Activated naive CD8-positive, alpha-beta T cell treated with anti-CD3 and anti-CD28 coated beads for 36 hours (primary cell): ENCODE results near the gene OSBPL10. TPM values are rescaled to one million over a fixed set of nuclear protein-coding genes. Genes with fewer than 3 reads are reported as not detected.
"Not testable (repeated sequence)": the region's sequence is repeated elsewhere in the genome, so short reads cannot be mapped to it uniquely, and the experiment has no call there.

Experiments used
- DNase-seq: peaks from one replicate; pipeline ENCODE4 v3.0.0; 2021
- H3K27ac Mint-ChIP-seq: one replicate; pipeline ENCODE4 v1.8.0; 2022; ENCODE audit warnings: mild to moderate bottlenecking, moderate library complexity, mixed read lengths
- H3K27me3 Mint-ChIP-seq: one replicate; pipeline ENCODE4 v1.8.0; 2022; ENCODE audit warnings: mild to moderate bottlenecking, mixed read lengths
- H3K36me3 Mint-ChIP-seq: one replicate; pipeline ENCODE4 v1.8.0; 2021; ENCODE audit warnings: mild to moderate bottlenecking, mixed read lengths
- H3K4me1 Mint-ChIP-seq: one replicate; pipeline ENCODE4 v1.8.0; 2021; ENCODE audit warnings: mixed read lengths
- H3K4me3 Mint-ChIP-seq: one replicate; pipeline ENCODE4 v1.8.0; 2022; ENCODE audit warnings: mild to moderate bottlenecking, moderate library complexity, mixed read lengths
- H3K9me3 Mint-ChIP-seq: one replicate; pipeline ENCODE4 v1.8.0; 2022; ENCODE audit warnings: mixed read lengths
- total RNA-seq, 2 experiments: library from RNA; stranded (reverse); gene quantifications; one replicate each; pipeline ENCODE4 v1.2.3, GENCODE V29; 2021

Gene OSBPL10
- total RNA-seq, 2 experiments from 2014 or later = 5.4 to 5.5 TPM

- Mint-ChIP-seq H3K36me3 (no peaks in the 10 kb centered on the region), H3K4me1 (no peaks in the 10 kb centered on the region), H3K27ac (no peak overlapping the region), H3K9me3 (no peaks in the 10 kb centered on the region), H3K4me3 (no peak overlapping the region), H3K27me3 (no peaks in the 10 kb centered on the region)
- no peak for DNase-seq
Measured at GRCh38 chr3:31802981-31803740, 177.9 kb downstream of the OSBPL10 start.

- no peak overlapping the region for H3K27ac Mint-ChIP-seq
- no peak overlapping the region for H3K4me3 Mint-ChIP-seq
- no peaks in the 10 kb centered on the region for H3K36me3 Mint-ChIP-seq
- no peak for DNase-seq
- no peaks in the 10 kb centered on the region for H3K9me3 Mint-ChIP-seq
- H3K4me1 Mint-ChIP-seq = no peaks in the 10 kb centered on the region
- no peaks in the 10 kb centered on the region for H3K27me3 Mint-ChIP-seq
Measured at GRCh38 chr3:31800436-31800835, 180.6 kb downstream of the OSBPL10 start.

GRCh38 chr3:31798840-31799239, 182.2 kb downstream of the OSBPL10 start:
- Mint-ChIP-seq H3K27ac (no peak overlapping the region), H3K27me3 (no peaks in the 10 kb centered on the region), H3K4me1 (no peaks in the 10 kb centered on the region), H3K36me3 (no peaks in the 10 kb centered on the region), H3K4me3 (no peak overlapping the region), H3K9me3 (no peaks in the 10 kb centered on the region)
- DNase-seq = no peak

- H3K4me1 Mint-ChIP-seq = no peaks in the 10 kb centered on the region
- H3K27me3 Mint-ChIP-seq = no peaks in the 10 kb centered on the region
- H3K36me3 Mint-ChIP-seq = no peaks in the 10 kb centered on the region
- H3K4me3 Mint-ChIP-seq = no peak overlapping the region
- H3K27ac Mint-ChIP-seq = no peak overlapping the region
- DNase-seq = no peak
- no peaks in the 10 kb centered on the region for H3K9me3 Mint-ChIP-seq
Measured at GRCh38 chr3:31793821-31794220, 187.2 kb downstream of the OSBPL10 start.

GRCh38 chr3:31791090-31791430, 190.0 kb downstream of the OSBPL10 start:
- Mint-ChIP-seq H3K27ac (no peak overlapping the region), H3K9me3 (no peaks in the 10 kb centered on the region), H3K36me3 (no peaks in the 10 kb centered on the region), H3K4me1 (no peaks in the 10 kb centered on the region), H3K27me3 (no peaks in the 10 kb centered on the region), H3K4me3 (no peak overlapping the region)
- DNase-seq = no peak

GRCh38 chr3:31790193-31791089, 190.6 kb downstream of the OSBPL10 start:
- H3K36me3 Mint-ChIP-seq = no peaks in the 10 kb centered on the region
- H3K27me3 Mint-ChIP-seq = no peaks in the 10 kb centered on the region
- no peaks in the 10 kb centered on the region for H3K4me1 Mint-ChIP-seq
- DNase-seq = no peak
- H3K27ac Mint-ChIP-seq = no peak overlapping the region
- H3K4me3 Mint-ChIP-seq = no peak overlapping the region
- H3K9me3 Mint-ChIP-seq = no peaks in the 10 kb centered on the region

- Mint-ChIP-seq H3K4me1 (no peaks in the 10 kb centered on the region), H3K27ac (no peak overlapping the region), H3K4me3 (no peak overlapping the region), H3K27me3 (no peaks in the 10 kb centered on the region), H3K36me3 (no peaks in the 10 kb centered on the region), H3K9me3 (no peaks in the 10 kb centered on the region)
- DNase-seq = no peak
Measured at GRCh38 chr3:31789429-31789828, 191.6 kb downstream of the OSBPL10 start.

- DNase-seq = no peak
- Mint-ChIP-seq H3K27me3 (no peaks in the 10 kb centered on the region), H3K4me3 (no peak overlapping the region), H3K9me3 (peaks cover 1% of the 10 kb centered on the region), H3K36me3 (no peaks in the 10 kb centered on the region), H3K4me1 (no peaks in the 10 kb centered on the region), H3K27ac (no peak overlapping the region)
Measured at GRCh38 chr3:31785734-31786133, 195.3 kb downstream of the OSBPL10 start.

- Mint-ChIP-seq H3K27me3 (no peaks in the 10 kb centered on the region), H3K4me3 (no peak overlapping the region), H3K36me3 (no peaks in the 10 kb centered on the region), H3K9me3 (peaks cover 1% of the 10 kb centered on the region), H3K27ac (no peak overlapping the region), H3K4me1 (no peaks in the 10 kb centered on the region)
- DNase-seq = no peak
Measured at GRCh38 chr3:31785286-31785685, 195.8 kb downstream of the OSBPL10 start.

GRCh38 chr3:31783851-31784250, 197.2 kb downstream of the OSBPL10 start:
- not testable (repeated sequence) for H3K9me3 Mint-ChIP-seq, H3K27me3 Mint-ChIP-seq, H3K36me3 Mint-ChIP-seq, H3K4me1 Mint-ChIP-seq, DNase-seq, H3K27ac Mint-ChIP-seq, H3K4me3 Mint-ChIP-seq

GRCh38 chr3:31782306-31782705, 198.8 kb downstream of the OSBPL10 start:
- H3K9me3 Mint-ChIP-seq, DNase-seq, H3K36me3 Mint-ChIP-seq, H3K27me3 Mint-ChIP-seq, H3K4me1 Mint-ChIP-seq, H3K4me3 Mint-ChIP-seq, H3K27ac Mint-ChIP-seq: not testable (repeated sequence)

GRCh38 chr3:31779514-31779913, 201.5 kb downstream of the OSBPL10 start:
- H3K4me3 Mint-ChIP-seq = no peak overlapping the region
- H3K36me3 Mint-ChIP-seq = peaks cover 2% of the 10 kb centered on the region
- peaks cover 1% of the 10 kb centered on the region for H3K9me3 Mint-ChIP-seq
- DNase-seq = no peak
- no peak overlapping the region for H3K27ac Mint-ChIP-seq
- H3K4me1 Mint-ChIP-seq = no peaks in the 10 kb centered on the region
- H3K27me3 Mint-ChIP-seq = peaks cover 8% of the 10 kb centered on the region

GRCh38 chr3:31777887-31778286, 203.2 kb downstream of the OSBPL10 start:
- Mint-ChIP-seq H3K9me3 (peaks cover 1% of the 10 kb centered on the region), H3K4me3 (no peak overlapping the region), H3K4me1 (no peaks in the 10 kb centered on the region), H3K27ac (no peak overlapping the region), H3K36me3 (peaks cover 2% of the 10 kb centered on the region), H3K27me3 (peaks cover 8% of the 10 kb centered on the region)
- no peak for DNase-seq

GRCh38 chr3:31777092-31777491, 204.0 kb downstream of the OSBPL10 start:
- Mint-ChIP-seq H3K27ac (no peak overlapping the region), H3K27me3 (peaks cover 8% of the 10 kb centered on the region), H3K36me3 (peaks cover 2% of the 10 kb centered on the region), H3K4me1 (peaks cover 7% of the 10 kb centered on the region), H3K4me3 (no peak overlapping the region), H3K9me3 (no peaks in the 10 kb centered on the region)
- no peak for DNase-seq

- no peak for DNase-seq
- H3K27me3 Mint-ChIP-seq = peaks cover 8% of the 10 kb centered on the region
- H3K36me3 Mint-ChIP-seq = peaks cover 2% of the 10 kb centered on the region
- no peak overlapping the region for H3K27ac Mint-ChIP-seq
- peaks cover 11% of the 10 kb centered on the region for H3K4me1 Mint-ChIP-seq
- no peaks in the 10 kb centered on the region for H3K9me3 Mint-ChIP-seq
- H3K4me3 Mint-ChIP-seq = no peak overlapping the region
Measured at GRCh38 chr3:31776016-31776415, 205.0 kb downstream of the OSBPL10 start.

- peaks cover 2% of the 10 kb centered on the region for H3K36me3 Mint-ChIP-seq
- no peak overlapping the region for H3K4me3 Mint-ChIP-seq
- no peaks in the 10 kb centered on the region for H3K9me3 Mint-ChIP-seq
- peaks cover 8% of the 10 kb centered on the region for H3K27me3 Mint-ChIP-seq
- peaks cover 11% of the 10 kb centered on the region for H3K4me1 Mint-ChIP-seq
- no peak for DNase-seq
- H3K27ac Mint-ChIP-seq = no peak overlapping the region
Measured at GRCh38 chr3:31775383-31775782, 205.7 kb downstream of the OSBPL10 start.
